GM18498 (cell line): ENCODE results near the gene NKX1-1.

Source experiments
- ATAC-seq: cut with Tn5 transposase; IDR thresholded peaks from one replicate; pipeline ENCODE4 v1.9.1; 2021; ENCODE audit warnings: mild to moderate bottlenecking, moderate library complexity; ENCODE audit not compliant: unreplicated experiment

The NKX1-1 gene

DNA sequence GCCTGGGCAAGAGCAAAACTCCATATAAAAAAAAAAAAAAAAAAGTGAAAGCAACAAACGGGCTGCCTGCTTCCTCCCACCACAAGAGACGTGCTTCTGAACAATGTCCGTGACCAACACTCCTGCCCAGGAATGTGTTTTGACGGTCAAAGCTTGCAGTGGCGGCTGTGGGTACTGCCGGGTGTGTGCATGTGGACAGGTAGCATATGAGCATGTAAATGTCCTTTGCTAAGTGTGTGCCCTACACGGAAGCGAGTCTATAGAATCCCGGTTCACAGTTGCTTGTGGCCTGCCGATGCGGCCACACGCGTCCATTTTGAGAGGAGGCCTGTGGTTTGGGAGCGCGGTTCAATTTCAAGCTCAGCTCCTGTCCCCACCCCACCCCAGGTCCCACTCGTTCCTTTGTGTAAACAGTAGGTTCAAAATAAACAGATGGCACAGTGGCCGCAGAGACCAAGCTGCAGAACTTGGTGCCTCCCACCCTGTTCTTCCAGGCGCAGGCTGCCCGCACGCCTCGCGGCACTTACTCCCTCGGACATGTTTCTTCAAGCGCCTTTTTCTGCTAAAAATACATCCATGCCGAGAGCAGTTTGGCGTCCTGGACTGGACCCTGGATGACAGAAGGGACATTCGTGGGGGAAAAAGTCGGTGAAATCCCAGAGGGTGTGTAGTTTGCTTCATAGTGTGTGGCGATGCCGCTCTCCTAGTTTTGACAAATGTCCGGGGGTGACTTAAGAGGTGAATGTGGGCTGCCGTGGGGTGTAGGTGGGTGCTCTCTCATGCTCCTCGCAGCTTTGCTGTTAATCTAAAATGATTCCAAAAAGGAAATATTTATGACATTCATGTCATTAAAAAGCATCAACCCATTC lies 11.5 kb upstream of the NKX1-1 start:
- ATAC-seq: no peak

DNA sequence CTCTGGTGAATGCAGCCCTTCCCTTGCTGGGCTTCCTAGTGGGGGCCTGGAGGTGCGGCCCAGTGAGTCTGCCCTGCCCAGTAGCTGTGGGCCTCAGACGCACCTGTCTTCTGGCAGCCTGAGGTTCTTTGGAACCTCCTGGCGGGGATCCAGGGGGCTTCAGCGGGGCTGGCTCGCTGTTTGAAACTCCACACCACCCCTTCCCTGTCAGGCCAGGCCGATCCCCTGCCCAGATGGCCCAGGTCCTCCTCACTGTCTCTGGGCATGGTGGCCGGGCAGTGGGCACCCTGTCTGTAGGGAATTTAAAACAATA lies 10.7 kb upstream of the NKX1-1 start:
- no peak for ATAC-seq

DNA sequence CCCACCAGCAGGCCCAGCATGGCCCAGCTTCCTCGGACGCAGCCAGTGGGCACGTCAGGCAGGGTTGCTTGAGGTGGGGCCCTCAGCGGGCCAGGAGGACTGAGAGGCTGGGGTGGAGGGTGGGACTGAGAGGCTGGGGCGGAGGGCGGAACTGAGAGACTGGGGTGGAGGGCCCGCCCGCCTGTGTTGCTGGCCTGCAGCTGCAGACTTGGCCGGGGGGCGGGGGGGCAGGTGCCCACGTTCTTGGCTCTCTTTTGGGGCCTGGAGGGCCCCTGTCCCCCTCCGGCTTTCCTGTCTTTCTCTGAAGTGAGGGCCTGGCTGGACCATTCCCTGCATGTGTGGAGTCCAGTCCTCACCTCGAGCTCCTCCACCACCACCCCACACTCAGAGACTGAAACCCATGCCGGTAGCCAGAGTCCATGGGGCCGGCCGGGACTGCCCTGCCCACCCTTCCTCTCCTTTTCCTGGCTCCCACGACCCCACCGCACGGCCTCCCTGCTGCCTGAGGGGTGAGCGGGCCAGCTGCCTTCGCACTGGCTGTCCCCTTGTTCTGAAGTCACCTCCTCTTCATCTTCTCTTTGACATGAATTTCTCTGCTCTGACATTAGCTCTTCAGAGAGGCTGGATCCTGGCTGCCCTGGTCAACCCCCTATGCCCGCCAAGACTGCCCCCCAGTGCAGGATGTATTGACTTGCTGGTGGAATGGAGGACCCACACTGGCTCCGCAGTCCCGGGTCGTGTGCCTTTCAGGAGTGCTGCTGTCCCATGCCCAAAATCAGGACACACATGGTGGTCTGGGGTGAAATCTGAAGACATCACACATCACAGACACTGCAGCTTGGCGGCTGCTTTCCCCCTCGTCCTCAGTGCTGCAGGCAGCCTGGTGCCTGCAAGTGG lies 10.1 kb upstream of the NKX1-1 start:
- ATAC-seq: no peak

DNA sequence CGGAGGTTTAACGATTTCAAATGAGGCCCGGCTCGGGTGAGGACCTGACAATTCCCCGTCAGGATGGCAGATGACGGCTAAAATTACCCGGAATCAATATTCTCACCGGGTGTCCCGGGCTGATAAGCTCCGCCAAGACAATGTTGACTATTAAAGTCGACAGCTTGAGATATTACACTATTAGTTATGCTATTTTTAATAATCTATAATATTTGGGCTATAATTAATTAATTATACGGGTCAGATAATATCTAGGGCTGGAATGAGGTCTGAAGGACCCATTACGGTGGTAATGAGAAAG lies 9.4 kb upstream of the NKX1-1 start:
- no peak for ATAC-seq

DNA sequence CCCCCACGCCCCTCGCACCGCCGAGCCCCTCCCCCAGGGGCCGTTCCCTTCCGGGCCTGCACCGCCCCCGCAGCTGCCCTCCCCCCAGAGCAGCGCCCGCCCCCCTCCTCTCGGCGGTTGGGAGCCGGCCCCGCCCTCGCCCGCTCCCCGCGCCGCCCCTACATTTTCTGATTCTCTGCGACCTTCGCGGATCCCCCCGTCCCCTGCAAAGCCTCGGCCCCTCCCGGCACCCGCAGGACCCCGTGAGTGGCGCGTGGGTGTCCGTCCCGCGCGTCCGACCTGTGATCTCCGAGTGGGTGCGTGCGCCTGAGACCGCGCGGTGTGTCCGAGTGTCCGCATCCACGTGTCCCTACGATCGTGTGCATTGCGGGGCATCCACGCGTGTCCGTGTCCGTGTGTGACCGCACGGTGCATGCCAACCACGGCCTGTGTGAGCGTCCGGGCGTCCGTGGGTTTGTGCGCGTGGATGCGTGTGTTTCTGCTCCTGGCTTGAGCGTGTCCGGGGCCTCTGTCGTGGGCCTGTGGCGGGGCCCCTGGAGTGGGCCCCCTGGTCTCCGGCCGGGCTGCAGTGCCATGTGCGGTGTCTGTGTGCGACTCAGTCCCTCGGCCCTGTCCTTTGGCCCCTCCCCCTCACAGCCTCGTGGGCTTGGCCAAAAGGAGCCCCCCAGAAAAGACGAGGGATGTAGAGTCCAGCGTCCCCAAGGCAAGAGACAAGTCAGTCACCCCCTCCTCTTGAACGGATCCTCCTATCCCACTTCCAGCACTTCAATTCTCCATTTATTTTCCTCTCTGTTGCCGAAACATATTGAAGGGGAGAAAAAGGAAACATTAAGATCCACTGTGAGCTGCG lies 8.8 kb upstream of the NKX1-1 start:
- ATAC-seq: no peak

DNA sequence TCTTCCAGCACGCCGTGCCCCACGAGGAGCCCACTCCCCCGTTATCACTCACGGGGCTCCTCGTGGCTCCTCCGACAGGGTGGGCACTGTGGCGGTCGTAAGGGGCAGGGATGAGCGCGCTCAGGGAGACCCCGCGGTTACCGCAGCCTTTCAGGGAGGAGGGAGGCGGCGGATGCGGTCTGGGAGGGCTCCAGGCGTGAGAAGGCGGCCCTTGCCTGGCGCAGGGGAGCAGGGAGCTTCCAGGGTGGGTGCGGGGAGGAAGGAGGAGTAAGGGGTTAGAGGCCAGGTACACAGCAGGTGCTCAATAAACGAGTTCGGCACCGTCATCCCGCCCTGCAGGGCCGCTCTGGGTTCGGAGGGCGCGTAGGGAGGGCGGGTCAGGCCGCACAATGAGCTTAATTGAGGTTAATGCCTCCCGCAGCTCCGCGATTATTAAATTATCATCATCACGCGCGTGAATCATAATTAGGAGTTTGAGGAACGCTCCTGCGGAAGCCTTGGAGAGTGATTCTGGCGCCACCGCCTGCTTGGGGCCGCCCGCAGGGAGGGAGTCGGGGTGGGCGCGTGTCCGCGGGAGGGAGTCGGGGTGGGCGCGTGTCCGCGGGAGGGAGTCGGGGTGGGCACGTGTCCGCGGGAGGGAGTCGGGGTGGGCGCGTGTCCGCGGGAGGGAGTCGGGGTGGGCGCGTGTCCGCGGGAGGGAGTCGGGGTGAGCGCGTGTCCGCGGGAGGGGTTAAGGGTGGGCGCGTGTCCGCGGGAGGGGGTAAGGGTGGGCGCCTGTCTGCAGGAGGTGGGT lies 7.6 kb upstream of the NKX1-1 start:
- no peak for ATAC-seq

DNA sequence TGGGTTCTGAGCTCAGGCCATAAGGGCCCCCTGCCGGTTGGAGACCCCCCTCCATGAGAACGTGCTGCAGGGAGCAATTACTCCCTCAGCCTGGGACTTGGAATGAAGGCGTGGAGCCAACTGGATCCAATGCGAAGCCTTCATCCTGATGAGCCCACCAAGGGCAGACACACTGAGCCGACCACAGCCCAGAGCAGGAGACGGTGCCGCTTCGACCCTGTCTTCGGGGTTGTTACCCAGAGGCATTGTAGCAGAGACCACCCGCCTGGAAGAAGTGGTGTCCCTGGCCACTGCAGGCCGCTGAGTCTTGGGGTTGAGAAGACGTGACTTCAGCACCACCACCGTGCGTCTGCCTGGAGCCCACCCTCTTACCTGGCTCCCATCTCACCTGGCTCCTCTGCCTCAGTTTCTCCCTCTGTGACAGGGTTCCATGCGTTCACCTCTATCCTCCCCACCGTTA lies 7.0 kb upstream of the NKX1-1 start:
- no peak for ATAC-seq

DNA sequence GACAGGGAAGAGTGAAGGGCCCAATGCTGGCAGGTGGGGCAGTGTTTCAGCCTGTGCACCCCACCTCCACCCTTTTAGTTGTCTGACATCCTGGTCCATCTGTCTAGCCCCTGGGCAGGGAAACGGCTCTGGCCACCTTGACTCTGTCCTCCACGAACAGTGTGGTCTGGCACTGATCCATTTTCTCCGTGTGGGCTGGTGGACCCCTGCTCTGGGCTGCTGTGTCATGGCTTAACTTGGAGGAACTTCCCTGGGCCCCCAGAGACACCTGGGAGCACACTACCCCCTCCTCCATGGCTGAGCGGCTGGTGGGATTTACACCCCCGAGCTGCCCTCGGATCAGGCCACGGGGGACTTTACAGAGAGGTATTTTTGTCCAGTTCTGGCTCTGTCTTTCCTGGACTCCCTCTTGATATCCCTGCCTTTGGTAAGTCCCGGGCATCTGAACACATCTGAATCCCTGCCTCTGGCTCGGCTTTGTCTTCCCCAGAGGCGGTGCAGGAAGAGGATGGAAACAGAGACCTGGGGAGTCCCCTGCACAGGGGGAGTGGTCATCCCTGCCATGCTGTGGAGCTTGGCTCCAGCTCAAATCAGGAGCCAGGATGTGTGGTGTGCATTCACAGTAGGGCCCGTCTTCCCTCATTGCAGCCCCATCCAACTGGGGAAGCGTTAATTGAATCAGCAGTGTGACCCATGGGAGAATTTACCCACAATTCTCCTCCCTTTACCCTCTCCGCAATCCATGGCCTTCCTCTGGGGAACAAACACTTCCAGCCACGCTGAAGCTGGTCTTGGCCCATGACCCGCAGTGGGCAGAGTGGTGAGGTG lies 6.3 kb upstream of the NKX1-1 start:
- no peak for ATAC-seq

DNA sequence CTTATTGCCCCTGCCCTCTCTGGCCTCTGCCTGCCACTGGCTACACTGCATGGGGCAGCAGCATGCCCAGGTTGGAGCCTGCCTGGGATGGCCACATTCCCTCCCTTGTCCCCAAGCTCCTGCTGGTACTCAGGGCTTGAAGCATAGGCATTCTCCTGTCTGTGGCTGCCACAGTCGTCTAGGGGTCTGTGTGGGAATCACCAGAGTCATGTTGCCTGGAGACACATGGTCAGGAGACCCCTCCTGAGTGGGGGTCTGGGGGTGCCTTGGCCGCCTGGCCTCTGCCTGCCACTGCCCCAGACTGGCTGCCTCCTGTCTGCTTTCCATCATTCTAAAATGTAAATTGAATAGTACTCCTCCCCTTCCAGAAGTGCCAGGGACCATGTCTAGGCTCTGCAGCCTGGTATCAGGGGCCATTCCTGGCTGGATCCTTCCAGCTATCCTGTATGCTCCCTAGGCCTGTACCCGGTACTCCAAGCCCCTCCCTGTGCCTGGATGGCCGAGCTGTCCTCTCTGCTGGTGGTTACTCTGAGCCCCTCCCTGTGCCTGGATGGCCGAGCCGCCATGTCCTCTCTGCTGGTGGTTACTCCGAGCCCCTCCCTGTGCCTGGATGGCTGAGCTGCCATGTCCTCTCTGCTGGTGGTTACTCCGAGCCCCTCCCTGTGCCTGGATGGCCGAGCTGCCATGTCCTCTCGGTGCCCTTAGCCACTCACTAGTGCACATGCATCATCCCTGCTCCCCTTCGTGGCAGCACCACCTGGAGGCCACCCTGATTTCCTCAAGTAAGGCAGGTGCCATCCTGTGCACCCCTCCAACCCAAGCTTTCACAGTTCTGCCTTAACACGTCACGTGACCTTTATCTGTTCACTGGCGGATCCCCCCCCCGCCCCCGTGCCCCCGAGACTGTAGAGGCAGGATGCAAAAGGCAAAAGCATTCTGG lies 5.5 kb upstream of the NKX1-1 start:
- no peak for ATAC-seq

DNA sequence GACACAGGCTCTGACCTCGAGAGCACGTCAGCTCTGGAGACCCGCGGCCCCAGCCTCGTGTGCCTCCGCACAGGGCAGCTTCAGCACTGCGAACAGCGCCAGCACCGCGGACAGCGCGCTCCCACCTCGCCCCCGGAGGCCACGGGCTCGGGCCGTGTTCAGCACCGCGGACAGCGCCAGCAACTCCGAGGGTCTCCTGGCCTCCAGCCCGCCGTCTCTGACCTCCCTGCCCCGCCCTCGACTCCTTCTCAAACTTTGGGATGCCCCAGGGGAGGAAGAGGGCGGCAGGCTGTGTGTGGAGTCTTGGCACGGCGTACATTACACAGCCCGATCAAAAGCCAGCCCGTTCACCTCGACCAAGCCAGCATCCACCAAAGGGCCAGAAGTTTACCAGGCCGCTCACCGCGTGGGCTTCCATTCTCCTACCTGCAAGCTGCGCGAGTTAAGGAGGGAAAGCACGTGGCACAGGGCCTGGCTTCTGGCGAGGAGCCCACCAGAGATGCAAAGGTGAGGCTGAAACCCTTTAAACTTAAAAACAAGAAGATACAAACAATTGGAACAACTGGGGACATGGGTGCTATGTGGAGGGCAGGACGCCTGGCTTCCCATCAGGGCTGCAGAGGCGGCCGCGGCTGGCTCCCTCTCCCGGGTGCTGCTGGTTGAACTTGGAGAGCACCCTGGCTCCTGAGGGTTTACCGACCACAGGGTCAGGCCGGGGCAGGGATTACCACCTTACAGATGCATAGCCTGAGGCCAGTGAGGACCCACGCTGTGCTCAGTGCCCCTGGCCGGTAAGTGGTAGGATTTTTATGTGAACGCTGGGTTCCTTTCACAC lies 4.5 kb upstream of the NKX1-1 start:
- no peak for ATAC-seq

DNA sequence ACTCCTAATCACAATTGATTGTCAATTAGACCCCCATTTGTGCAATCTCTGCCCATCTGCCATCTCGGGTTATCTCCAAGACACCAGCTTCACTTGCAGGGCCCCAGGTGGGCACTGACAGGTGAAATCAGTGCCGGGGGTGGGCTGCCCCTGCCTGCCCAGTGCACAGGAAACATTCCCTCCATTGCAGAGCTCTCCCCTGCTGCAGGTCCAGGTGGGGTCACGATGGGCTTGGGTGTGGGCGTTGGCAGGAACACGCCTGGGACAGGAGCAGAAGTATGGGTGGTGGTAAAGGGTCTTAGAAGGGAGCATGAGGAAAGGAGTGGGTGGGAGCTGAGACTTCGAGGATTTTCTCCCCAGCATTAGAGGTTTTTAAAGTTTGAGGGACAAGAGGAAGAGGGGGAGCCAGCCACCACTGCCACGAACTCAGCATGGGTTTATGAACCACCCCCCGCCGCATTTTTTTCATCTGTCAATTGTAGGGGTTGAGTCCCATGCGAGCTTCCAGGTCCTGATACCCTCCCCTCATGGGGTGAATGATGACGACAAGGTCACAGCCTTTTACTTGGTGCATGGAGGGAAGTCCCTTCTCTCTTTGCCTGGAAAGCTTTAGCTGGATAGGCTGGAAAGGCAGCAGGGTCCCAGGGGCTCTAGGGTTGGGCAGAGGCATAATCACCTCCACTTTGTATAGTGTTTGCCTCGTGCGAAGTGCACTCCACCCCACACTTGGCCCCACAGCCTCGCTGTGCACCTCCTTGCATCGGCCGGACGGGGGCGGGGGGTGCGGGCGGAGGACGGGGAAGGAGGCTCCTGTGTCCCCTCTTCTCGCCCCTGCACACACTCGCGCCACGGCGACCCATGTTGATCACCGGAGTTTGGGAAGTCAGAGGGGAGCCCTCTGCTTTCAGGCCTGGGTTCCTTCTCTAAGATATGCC lies 3.5 kb upstream of the NKX1-1 start:
- no peak for ATAC-seq

DNA sequence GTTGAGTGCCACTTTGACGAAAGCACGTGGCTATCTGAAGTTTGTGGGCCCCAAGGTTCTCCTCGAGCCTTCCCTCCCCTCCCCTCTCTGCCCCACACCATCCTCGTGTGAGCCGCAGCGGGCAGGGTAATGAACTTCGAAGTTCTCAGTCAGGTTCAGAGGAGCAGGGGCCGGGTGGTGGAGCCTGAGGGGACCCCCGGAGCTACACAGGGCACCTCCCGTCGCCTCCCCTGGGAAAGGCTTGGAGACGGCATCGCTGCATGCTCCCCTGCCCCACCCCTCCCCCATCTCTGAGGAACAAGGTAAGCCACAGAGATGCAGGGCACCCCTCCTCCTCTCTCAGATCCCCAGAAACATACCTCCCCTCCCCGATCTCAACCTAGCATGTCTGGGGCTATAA lies 2.8 kb upstream of the NKX1-1 start:
- ATAC-seq: no peak

DNA sequence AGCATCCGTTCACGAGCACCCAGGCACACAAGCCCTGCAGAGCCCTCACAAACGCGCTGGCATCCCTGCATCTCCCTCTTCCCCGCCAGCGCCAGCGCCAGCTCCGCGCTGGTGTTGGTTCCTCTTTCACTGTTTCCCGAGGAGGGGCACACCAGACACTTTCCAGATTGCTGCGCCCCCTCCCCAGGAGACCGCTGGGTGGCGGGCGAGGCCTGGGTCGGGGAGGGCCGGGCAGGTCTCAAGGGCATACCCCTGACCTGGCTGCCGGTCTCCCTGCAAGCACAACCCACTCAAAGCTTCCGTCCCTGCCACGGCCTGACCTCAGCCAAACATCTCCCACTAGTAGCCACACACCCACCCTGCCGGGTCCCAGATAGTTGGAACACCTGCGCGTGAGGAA lies 2.2 kb upstream of the NKX1-1 start:
- ATAC-seq: no peak

DNA sequence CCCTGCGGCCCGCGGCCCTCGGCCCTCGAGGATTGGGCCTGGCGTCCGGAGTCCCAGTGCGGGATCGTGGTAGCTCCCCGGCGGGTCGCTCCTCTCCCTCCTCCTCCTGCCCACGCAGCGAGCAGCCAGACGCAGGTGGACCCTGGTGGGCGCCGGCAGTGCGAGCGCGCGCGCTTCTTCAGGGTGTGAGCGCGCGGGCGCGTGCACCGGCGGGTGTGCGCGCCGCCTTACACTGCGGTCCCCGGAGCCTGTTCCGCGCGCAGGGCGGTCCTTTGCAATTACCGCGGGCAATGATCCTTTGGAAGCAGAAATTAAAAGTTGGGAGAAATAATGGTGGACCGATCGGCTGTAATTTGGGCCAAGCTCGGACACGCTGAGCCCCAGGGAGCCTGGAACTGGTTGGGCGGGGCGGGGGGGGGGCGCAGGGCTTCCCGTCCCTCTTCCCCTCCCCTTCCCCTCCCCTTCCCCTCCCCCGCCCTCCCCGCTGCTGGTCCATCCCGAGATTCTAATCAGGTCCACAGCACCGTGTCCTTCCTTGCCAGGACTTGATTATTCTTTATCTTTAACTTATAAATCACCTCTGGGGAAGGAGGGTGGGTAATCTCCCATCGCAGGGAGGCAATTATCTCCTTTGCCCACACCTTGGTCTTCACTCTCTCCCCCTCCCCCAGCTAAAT lies 1.6 kb upstream of the NKX1-1 start:
- ATAC-seq: no peak

DNA sequence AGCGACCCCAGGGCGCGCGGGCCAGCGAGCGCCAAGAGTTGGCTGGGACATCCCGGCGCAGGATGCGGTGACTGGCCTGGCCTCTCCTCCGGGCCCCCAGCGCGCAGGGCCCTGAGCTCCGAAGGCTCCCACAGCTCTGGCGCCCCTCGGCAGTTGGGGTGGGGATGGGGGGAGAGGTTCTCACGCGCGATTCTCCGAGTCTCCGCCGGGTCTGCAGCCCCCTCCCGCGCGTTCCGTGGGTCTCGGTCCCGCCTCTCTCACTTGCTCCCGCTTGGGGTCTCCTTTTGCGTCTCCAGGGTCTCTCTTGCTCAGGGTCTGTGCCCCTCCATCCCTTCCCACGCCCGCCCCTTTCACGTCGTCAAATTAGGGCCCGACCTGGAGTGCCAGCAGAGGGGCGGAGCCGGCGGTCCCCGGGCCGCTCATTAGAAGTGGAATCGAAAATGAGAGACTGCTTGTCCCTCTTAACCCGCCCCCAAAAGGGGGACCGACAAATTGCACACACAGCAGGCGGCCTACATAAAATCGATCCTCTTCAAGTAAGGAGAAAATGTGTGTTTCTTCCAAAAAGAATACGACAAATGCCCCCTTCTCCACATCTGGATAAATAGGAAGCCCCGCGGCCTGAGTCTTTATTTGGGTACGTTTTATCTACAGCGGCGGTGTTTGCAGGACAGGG lies 877 bp upstream of the NKX1-1 start:
- no peak for ATAC-seq
